Activated CD4-positive, alpha-beta T cell treated with anti-CD3 and anti-CD28 coated beads for 1 hour (primary cell): ENCODE data around the gene CBLN1.
"Not testable (repeated sequence)": the region's sequence is repeated elsewhere in the genome, so short reads cannot be mapped to it uniquely, and the experiment has no call there.

Experiments
- DNase-seq: peaks from one replicate; pipeline ENCODE4 v3.0.0-alpha.2; 2020

CBLN1 gene

GRCh38 chr16:49277386-49277742, 4.3 kb downstream of the CBLN1 start:
- DNase-seq = no peak

GRCh38 chr16:49276646-49277385, 4.8 kb downstream of the CBLN1 start:
- DNase-seq = no peak

- no peak for DNase-seq
Measured at GRCh38 chr16:49275870-49276269, 5.8 kb downstream of the CBLN1 start.

GRCh38 chr16:49275050-49275730, 6.4 kb downstream of the CBLN1 start:
- no peak for DNase-seq

GRCh38 chr16:49274591-49274990, 7.0 kb downstream of the CBLN1 start:
- no peak for DNase-seq

- DNase-seq = no peak
Measured at GRCh38 chr16:49273771-49274170, 7.9 kb downstream of the CBLN1 start.

- no peak for DNase-seq
Measured at GRCh38 chr16:49271363-49271762, 10.3 kb downstream of the CBLN1 start.

- DNase-seq = no peak
Measured at GRCh38 chr16:49269201-49269600, 12.4 kb downstream of the CBLN1 start.

- no peak for DNase-seq
Measured at GRCh38 chr16:49268667-49269066, 13.0 kb downstream of the CBLN1 start.

- no peak for DNase-seq
Measured at GRCh38 chr16:49262501-49262900, 19.1 kb downstream of the CBLN1 start.

- no peak for DNase-seq
Measured at GRCh38 chr16:49261930-49262329, 19.7 kb downstream of the CBLN1 start.

GRCh38 chr16:49260956-49261530, 20.6 kb downstream of the CBLN1 start:
- DNase-seq = no peak

GRCh38 chr16:49260253-49260652, 21.4 kb downstream of the CBLN1 start:
- DNase-seq = no peak

- no peak for DNase-seq
Measured at GRCh38 chr16:49259330-49259729, 22.3 kb downstream of the CBLN1 start.

GRCh38 chr16:49250689-49251088, 30.9 kb downstream of the CBLN1 start:
- no peak for DNase-seq

GRCh38 chr16:49248227-49248626, 33.4 kb downstream of the CBLN1 start:
- no peak for DNase-seq

GRCh38 chr16:49236216-49236615, 45.4 kb downstream of the CBLN1 start:
- DNase-seq = no peak

GRCh38 chr16:49228335-49228734, 53.3 kb downstream of the CBLN1 start:
- not testable (repeated sequence) for DNase-seq
